H1 (cell line): Measurements from ENCODE around the gene CD63. TPM values are rescaled to one million over a fixed set of nuclear protein-coding genes. Genes with fewer than 3 reads are reported as not detected.

Experiments
- CTCF ChIA-PET: fragments of 300-600 bp; sonication (Branson Sonifier 250); formaldehyde crosslinking; loops from one replicate; lab custom pipeline; 2021; ENCODE audit not compliant: partially characterized antibody; lab: Charles Lee
- POLR2A ChIA-PET: fragments of 300-600 bp; sonication (Branson Sonifier 250); formaldehyde crosslinking; loops from one replicate; lab custom pipeline; 2021; ENCODE audit warnings: inconsistent platforms; ENCODE audit not compliant: partially characterized antibody; lab: Charles Lee
- DNase-seq, 2 experiments: peaks; one replicate each; pipeline versions ENCODE4 v3.0.0 to v3.0.0-alpha.2; 2010 to 2022; ENCODE audit warnings: low spot score in 2 of 2, low read depth in 1 of 2, mixed read lengths in 1 of 2
- FAIRE-seq: peaks from 2 replicates; lab custom pipeline; 2011; peaks lifted over from hg19 to GRCh38; lab: Jason Lieb, UNC
- H2AFZ ChIP-seq: 2 replicates; pipeline ENCODE4 v1.8.1; 2012; ENCODE audit warnings: low read length, inconsistent platforms
- H2AK5ac ChIP-seq: 2 replicates; pipeline ENCODE4 v1.6.1; 2013; ENCODE audit warnings: low read depth, low read length
- H2BK120ac ChIP-seq: replicated peaks from 2 replicates; pipeline ENCODE3; 2013; ENCODE audit warnings: low read depth, low read length, inconsistent platforms
- H2BK12ac ChIP-seq: 2 replicates; pipeline ENCODE4 v1.6.1; 2013; ENCODE audit warnings: low read depth, low read length
- H2BK15ac ChIP-seq: 2 replicates; pipeline ENCODE4 v1.6.1; 2013; ENCODE audit warnings: low read length
- H2BK20ac ChIP-seq: 2 replicates; pipeline ENCODE4 v1.6.1; 2013; ENCODE audit warnings: low read length
- H2BK5ac ChIP-seq: 2 replicates; pipeline ENCODE4 v1.6.1; 2013; ENCODE audit warnings: low read depth, low read length
- H3K14ac ChIP-seq: 2 replicates; pipeline ENCODE4 v1.6.1; 2013; ENCODE audit warnings: inconsistent platforms; ENCODE audit not compliant: insufficient read length
- H3K18ac ChIP-seq: 2 replicates; pipeline ENCODE4 v1.6.1; 2013; ENCODE audit warnings: low read length; ENCODE audit errors: extremely low read depth
- H3K23ac ChIP-seq: 2 replicates; pipeline ENCODE4 v1.6.1; 2013; ENCODE audit warnings: inconsistent platforms; ENCODE audit not compliant: insufficient read length
- H3K23me2 ChIP-seq: 2 replicates; pipeline ENCODE4 v1.6.1; 2013; ENCODE audit warnings: low read depth, low read length
- H3K27ac ChIP-seq: 2 replicates; pipeline ENCODE4 v1.6.1; 2011; ENCODE audit warnings: low read depth, low read length, inconsistent platforms
- H3K27me3 ChIP-seq, 4 experiments: replicated peaks in 1 of 4; 1 replicate in 1 of 4; 2 replicates in 3 of 4; pipeline versions ENCODE4 v1.6.1 to v1.8.1; 2011 to 2013; ENCODE audit warnings: low read length in 3 of 4, mild to moderate bottlenecking in 3 of 4, inconsistent platforms in 2 of 4, mixed read lengths in 2 of 4, moderate library complexity in 1 of 4; ENCODE audit not compliant: control insufficient read depth in 3 of 4, insufficient read depth in 3 of 4; ENCODE audit errors: extremely low read depth in 1 of 4
- H3K36me3 ChIP-seq, 4 experiments: 2 replicates each; pipeline versions ENCODE4 v1.6.1 to v1.8.1; 2011 to 2013; ENCODE audit warnings: mild to moderate bottlenecking in 4 of 4, low read length in 3 of 4, moderate library complexity in 2 of 4, control low read depth in 1 of 4, inconsistent platforms in 1 of 4; ENCODE audit not compliant: insufficient read depth in 4 of 4, control insufficient read depth in 2 of 4
- H3K4ac ChIP-seq: replicated peaks from 2 replicates; pipeline ENCODE3; 2013; ENCODE audit warnings: low read length, low read depth, mixed read lengths, inconsistent platforms; ENCODE audit not compliant: insufficient read length
- H3K4me1 ChIP-seq, 4 experiments: replicated peaks in 1 of 4; 1 replicate in 1 of 4; 2 replicates in 3 of 4; pipeline versions ENCODE4 v1.6.1 to v1.8.1; 2011 to 2013; ENCODE audit warnings: low read length in 3 of 4, inconsistent platforms in 2 of 4, mixed read lengths in 1 of 4; ENCODE audit not compliant: insufficient read depth in 4 of 4, control insufficient read depth in 3 of 4
- H3K4me2 ChIP-seq, 2 experiments: 2 replicates each; pipeline versions ENCODE4 v1.6.1 to v1.8.1; 2011 to 2013; ENCODE audit warnings: low read depth in 2 of 2, low read length in 2 of 2, control low read depth in 1 of 2, inconsistent platforms in 1 of 2, mild to moderate bottlenecking in 1 of 2; ENCODE audit not compliant: insufficient read depth in 1 of 2
- H3K4me3 ChIP-seq, 4 experiments: fragments of 200-600, 300-600 bp in 1 of 4; sonication (generic), shearing (Covaris generic), sonication (Bioruptor Twin) in 1 of 4; 2 replicates each; pipeline versions ENCODE4 v1.5.1 to v1.8.1; 2011 to 2016; ENCODE audit warnings: low read length in 4 of 4, low read depth in 3 of 4, control low read depth in 2 of 4, inconsistent platforms in 2 of 4, mild to moderate bottlenecking in 2 of 4, mixed read lengths in 1 of 4, moderate library complexity in 1 of 4; ENCODE audit not compliant: insufficient read depth in 2 of 4; ENCODE audit errors: extremely low read depth in 1 of 4
- H3K56ac ChIP-seq: replicated peaks from 2 replicates; pipeline ENCODE3; 2013; ENCODE audit warnings: low read depth, mild to moderate bottlenecking, mixed read lengths, low read length, inconsistent platforms; ENCODE audit not compliant: insufficient read length
- H3K79me1 ChIP-seq: 2 replicates; pipeline ENCODE4 v1.6.1; 2013; ENCODE audit warnings: low read depth, low read length, control low read depth
- H3K79me2 ChIP-seq, 2 experiments: 2 replicates each; pipeline versions ENCODE4 v1.6.1 to v1.8.1; 2012 to 2013; ENCODE audit warnings: low read length in 2 of 2, mild to moderate bottlenecking in 2 of 2, inconsistent platforms in 1 of 2; ENCODE audit not compliant: insufficient read depth in 2 of 2, control insufficient read depth in 1 of 2
- H3K9ac ChIP-seq, 4 experiments: replicated peaks in 1 of 4; 1 replicate in 1 of 4; 2 replicates in 3 of 4; pipeline versions ENCODE4 v1.6.1 to v1.8.1; 2011 to 2013; ENCODE audit warnings: low read depth in 3 of 4, low read length in 3 of 4, control low read depth in 2 of 4, mild to moderate bottlenecking in 2 of 4, moderate library complexity in 2 of 4, inconsistent platforms in 1 of 4; ENCODE audit errors: extremely low read depth in 1 of 4
- H3K9me3 ChIP-seq, 2 experiments: 2 replicates each; pipeline versions ENCODE4 v1.6.1 to v1.8.1; 2012 to 2013; ENCODE audit warnings: mild to moderate bottlenecking in 2 of 2, moderate library complexity in 2 of 2, control low read depth in 1 of 2, inconsistent platforms in 1 of 2, low read depth in 1 of 2, low read length in 1 of 2, mixed read lengths in 1 of 2; ENCODE audit not compliant: insufficient read depth in 2 of 2
- H4K20me1 ChIP-seq, 2 experiments: replicated peaks in 1 of 2; 2 replicates each; pipeline versions ENCODE3 to v1.8.1; 2011 to 2013; ENCODE audit warnings: inconsistent platforms in 2 of 2, low read length in 2 of 2, mild to moderate bottlenecking in 1 of 2; ENCODE audit not compliant: insufficient read depth in 2 of 2, control insufficient read depth in 1 of 2
- H4K5ac ChIP-seq: 2 replicates; pipeline ENCODE4 v1.6.1; 2013; ENCODE audit warnings: low read length, low read depth, mixed read lengths, inconsistent platforms; ENCODE audit not compliant: insufficient read length
- H4K8ac ChIP-seq: 2 replicates; pipeline ENCODE4 v1.8.0; 2013; ENCODE audit warnings: mild to moderate bottlenecking, moderate library complexity, low read length, inconsistent platforms; ENCODE audit not compliant: insufficient read depth; ENCODE audit errors: extremely low read depth
- H4K91ac ChIP-seq: replicated peaks from 2 replicates; pipeline ENCODE3; 2013; ENCODE audit warnings: low read length, mixed read lengths, inconsistent platforms; ENCODE audit not compliant: insufficient read length
- CTBP2 ChIP-seq: IDR thresholded peaks from 2 replicates; pipeline ENCODE4 v1.7.0; 2011; ENCODE audit warnings: borderline replicate concordance, mild to moderate bottlenecking, moderate library complexity, mixed read lengths, low read length; ENCODE audit not compliant: insufficient read depth, insufficient read length
- EGR1 ChIP-seq: IDR thresholded peaks from 2 replicates; pipeline ENCODE4 v1.6.1; 2011; ENCODE audit warnings: low read depth, low read length, borderline replicate concordance
- WGBS, 2 experiments: shearing (Covaris generic) in 1 of 2; methylation state at CpG; one replicate each; pipeline versions ENCODE4 v1.1.6 to v1.1.7; 2013 to 2015; ENCODE audit warnings: low lambda C conversion rate in 2 of 2, mixed read lengths in 2 of 2, inconsistent platforms in 1 of 2, low coverage in 1 of 2, missing lambda C conversion rate in 1 of 2; ENCODE audit not compliant: insufficient replicate concordance in 2 of 2, insufficient coverage in 1 of 2, insufficient read length in 1 of 2; ENCODE audit errors: extremely low coverage in 1 of 2, missing lambda C conversion rate in 1 of 2; 5-methylcytosine and 5-hydroxymethylcytosine counted together
- polyA plus RNA-seq, 7 experiments: library from polyadenylated mRNA; depleted of rRNA in 3 of 7; stranded (reverse) in 5 of 7; unstranded in 2 of 7; fragments of >200 nt in 5 of 7; fragments of 200-250 nt in 2 of 7; gene quantifications; 1 replicate in 5 of 7; 2 replicates in 1 of 7; 4 replicates in 1 of 7; pipeline versions ENCODE4 v1.2.1 to v1.2.3, GENCODE V29; 2011 to 2013; ENCODE audit warnings: missing spikeins in 2 of 7, mixed read lengths in 2 of 7
- total RNA-seq: library from RNA; stranded (reverse); fragmentation: NEBNext Ultra II Directional; extraction: Animal tissue kit (Norgen Biotek cat#: 25700); gene quantifications from 2 replicates; pipeline ENCODE4 v1.2.1, GENCODE V29; 2021

CD63 gene
- total and polyA plus RNA-seq, 2 of the 8 experiments (the other 6 are each of a cell fraction or from before 2014, with no cell fraction given) = 440 to 526 TPM

DNA sequence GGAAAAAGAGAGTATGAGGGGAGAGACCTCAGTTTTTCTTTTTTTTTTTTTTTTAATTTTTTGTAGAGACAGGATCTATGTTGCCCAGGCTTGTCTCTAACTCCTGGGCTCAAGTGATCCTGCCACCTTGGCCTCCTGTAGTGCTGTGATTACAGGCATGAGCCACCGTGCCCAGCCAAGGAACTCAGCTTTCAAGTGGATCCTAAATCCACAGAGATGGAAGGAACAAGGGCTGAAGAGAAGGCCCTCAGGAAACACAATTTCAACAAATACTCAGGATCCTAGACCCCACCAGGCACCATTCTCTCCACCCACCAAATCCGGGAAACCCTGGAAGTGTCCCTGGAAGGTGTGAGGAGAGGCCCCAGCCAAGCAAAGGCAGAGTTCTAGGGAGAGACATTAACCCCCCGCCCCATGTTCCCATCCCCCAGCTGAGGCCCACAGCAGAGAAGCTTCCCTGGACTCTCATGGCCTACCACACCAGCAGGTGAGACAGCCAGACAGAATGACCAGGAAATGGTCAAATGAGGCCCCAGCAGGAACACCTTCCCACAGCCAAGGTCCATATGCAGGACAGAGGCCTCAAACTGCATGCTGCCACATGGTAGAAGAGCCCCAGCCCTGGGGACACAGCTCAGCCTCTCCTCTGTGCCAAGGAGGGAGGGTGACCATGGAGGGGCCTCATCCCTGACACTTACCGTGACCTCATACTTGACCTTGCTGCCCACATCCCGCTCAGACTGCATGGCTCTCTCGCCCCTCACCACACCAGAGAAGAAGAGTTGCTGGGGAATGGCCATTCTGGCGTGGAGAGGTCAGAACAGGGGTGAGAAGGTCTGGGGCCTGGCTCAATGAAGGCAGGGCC lies 35.3 kb downstream of the CD63 start:
- Histone ChIP-seq H3K4ac (no peak overlapping the region), H2AFZ (no peak overlapping the region), H3K27ac (no peak overlapping the region), H3K27me3 (no peaks in the 10 kb centered on the region), H4K5ac (no peak overlapping the region), H3K79me1 (no peaks in the 10 kb centered on the region; the same call in 1 of the 2 replicates), H3K9me3 (no peaks in the 10 kb centered on the region), H3K18ac (no peak overlapping the region), H2BK12ac (no peak overlapping the region), H3K23ac (no peak overlapping the region), H4K20me1 (peaks cover 0 to 2% of the 10 kb centered on the region in 2 experiments), H3K4me1 (no peaks in the 10 kb centered on the region), H2BK15ac (no peak overlapping the region), H2BK20ac (no peak overlapping the region), H3K14ac (no peak overlapping the region), H3K9ac (no peak overlapping the region), H3K79me2 (no peaks in the 10 kb centered on the region), H3K36me3 (peaks cover 7 to 49% (median 14%) of the 10 kb centered on the region in 4 experiments; a peak in 7 of 8 replicates), H4K8ac (no peak overlapping the region; the same call in 1 of the 2 replicates), H3K4me3 (no peak overlapping the region), H3K56ac (no peak overlapping the region), H4K91ac (no peak overlapping the region), H2BK5ac (no peak overlapping the region), H3K23me2 (no peaks in the 10 kb centered on the region), H3K4me2 (no peak overlapping the region), H2AK5ac (no peak overlapping the region), H2BK120ac (no peak overlapping the region)
- FAIRE-seq (no peak), DNase-seq (no peak)
- ChIA-PET POLR2A (interaction anchor here (0.8 to 1.3 kb wide), 5 partner anchors 9 to 313 kb away, joined by 3 to 4 read pairs (median 3); a partner anchor contains a TSS), CTCF (interaction anchor here (0.6 to 5.9 kb wide), 5 partner anchors 10 to 48 kb away, joined by 4 to 36 read pairs (median 5); partner anchors contain the start of gene ITGA7)
- TF ChIP-seq CTBP2 (no peak), EGR1 (no peak)
- WGBS, 2 experiments = 94% methylated on average over 6 of the region's 7 CpGs; no CpG with 5 or more reads in 1 of the 2 experiments
